GM10266 (cell line): Measurements from ENCODE around the gene C6orf52.
"Not testable (repeated sequence)": the region's sequence is repeated elsewhere in the genome, so short reads cannot be mapped to it uniquely, and the experiment has no call there.

ENCODE experiments used
- DNase-seq: peaks from one replicate; pipeline ENCODE4 v3.0.0; 2012; ENCODE audit errors: extremely low spot score
- TF ChIP-seq, protein P1 (sequence below): IDR thresholded peaks from 2 replicates; pipeline ENCODE4 v1.5.1; 2012; ENCODE audit warnings: mild to moderate bottlenecking, low read depth; ENCODE audit not compliant: control insufficient read depth, insufficient read depth; ENCODE audit errors: missing control alignments

Gene C6orf52

DNA sequence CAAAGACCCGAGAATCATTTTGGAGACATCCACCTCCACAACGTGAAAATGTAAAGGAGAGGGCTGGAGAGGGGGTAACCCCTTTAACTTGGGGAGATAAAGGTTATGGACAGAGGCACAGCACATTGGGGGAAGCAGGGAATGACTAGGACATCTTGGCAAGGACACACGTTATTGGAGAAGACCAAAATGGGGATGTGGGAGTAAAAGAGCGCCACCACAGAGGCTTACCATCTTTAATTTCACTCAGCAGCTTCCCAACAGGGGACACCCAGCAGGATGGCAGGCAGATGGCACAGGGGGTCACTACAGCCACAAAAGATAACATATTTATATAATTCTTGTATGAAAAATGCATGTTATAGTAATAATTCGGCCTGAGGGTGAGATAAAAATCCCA, 9.8 kb downstream of the C6orf52 start:
- TF ChIP-seq, protein P1, sequence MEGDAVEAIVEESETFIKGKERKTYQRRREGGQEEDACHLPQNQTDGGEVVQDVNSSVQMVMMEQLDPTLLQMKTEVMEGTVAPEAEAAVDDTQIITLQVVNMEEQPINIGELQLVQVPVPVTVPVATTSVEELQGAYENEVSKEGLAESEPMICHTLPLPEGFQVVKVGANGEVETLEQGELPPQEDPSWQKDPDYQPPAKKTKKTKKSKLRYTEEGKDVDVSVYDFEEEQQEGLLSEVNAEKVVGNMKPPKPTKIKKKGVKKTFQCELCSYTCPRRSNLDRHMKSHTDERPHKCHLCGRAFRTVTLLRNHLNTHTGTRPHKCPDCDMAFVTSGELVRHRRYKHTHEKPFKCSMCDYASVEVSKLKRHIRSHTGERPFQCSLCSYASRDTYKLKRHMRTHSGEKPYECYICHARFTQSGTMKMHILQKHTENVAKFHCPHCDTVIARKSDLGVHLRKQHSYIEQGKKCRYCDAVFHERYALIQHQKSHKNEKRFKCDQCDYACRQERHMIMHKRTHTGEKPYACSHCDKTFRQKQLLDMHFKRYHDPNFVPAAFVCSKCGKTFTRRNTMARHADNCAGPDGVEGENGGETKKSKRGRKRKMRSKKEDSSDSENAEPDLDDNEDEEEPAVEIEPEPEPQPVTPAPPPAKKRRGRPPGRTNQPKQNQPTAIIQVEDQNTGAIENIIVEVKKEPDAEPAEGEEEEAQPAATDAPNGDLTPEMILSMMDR: no peak
- no peak for DNase-seq

DNA sequence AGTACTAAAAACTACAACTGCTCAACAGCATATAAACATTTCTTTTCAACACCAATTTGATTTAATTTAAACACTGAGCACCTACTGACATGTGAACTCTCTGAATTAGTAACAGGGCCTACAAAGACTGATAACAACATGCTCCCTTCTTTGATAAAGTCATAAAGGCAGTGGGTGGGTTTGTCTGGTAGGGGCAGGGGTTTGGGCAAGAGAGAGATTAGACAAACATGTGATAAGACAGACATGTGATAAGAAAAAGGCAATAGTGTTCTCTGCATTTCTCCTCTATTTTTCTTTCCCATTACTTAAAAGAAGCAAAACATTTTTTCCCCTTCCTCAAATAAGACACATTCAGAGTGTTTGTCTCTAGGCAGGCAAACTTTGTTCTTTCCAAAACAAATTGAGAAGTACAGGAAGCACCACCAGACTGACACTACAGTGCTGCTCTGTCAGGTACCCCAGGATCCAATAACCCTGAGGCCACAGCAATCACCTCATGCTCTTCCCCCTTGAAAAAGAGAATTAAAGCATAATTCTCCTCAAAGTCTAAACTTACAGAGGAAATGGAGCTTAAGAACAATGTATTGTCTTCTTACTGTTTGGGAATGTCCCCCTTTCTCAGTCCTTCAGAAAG, 11.9 kb downstream of the C6orf52 start:
- TF ChIP-seq, protein P1: no peak

DNA sequence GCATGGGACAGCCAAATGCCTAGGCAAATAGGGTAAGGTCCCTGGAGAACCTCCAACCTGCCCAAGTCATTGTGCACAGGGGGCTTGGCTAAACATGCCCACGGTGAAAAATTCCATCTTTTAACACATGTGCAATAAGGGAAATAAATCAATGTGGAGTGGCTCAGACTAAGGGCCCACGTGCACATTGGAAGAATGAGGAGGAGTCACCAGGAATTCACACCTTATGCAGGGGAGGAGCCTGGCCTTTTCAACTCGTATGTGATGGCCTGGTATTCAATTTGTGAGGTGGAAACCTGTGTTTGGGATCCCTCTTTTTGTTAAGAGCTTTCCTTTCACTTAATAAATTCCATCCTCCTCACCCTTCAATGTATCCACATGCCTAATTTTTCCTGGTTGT, 12.6 kb downstream of the C6orf52 start:
- DNase-seq: no peak
- TF ChIP-seq, protein P1: no peak

More for the DNA sequence above, 11.9 kb downstream of the C6orf52 start:
- DNase-seq: no peak

DNA sequence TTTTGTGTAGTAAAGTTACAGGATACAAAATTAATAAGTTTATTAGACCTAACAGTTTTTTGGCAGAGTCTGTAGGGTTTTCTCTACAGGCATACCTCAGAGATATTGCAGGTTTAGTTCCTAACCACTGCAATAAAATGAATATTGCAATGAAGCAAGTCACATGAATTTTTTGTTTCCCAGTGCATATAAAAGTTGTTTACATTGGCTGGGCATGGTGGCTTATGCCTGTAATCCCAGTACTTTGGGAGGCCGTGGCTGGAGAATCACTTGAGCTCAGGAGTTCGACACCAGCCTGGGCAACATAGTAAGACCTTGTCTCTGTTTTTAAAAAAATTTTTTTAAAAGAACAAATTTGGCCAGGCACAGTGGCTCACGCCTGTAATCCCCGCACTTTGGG, 16.0 kb downstream of the C6orf52 start:
- TF ChIP-seq, protein P1: no peak
- no peak for DNase-seq

DNA sequence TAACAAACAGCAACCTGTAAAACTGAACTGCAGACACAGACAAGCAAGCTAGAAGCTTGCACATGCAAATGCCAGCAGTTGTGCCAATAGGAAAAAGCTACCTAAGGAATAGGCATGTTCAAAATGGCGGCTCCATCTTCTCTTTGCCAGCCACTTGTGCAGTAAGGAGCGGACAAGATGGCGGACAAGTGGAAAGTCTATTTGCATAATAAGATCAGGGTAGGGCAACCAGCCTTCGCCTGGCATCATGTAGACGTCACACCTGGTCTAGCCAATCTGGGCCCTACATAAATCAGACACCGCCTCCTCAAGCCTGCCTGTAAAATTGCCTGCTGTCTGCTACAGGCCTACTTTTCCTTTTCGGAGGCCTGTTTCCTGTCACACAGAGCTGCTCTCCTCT, 18.0 kb downstream of the C6orf52 start:
- no peak for DNase-seq
- TF ChIP-seq, protein P1: no peak

DNA sequence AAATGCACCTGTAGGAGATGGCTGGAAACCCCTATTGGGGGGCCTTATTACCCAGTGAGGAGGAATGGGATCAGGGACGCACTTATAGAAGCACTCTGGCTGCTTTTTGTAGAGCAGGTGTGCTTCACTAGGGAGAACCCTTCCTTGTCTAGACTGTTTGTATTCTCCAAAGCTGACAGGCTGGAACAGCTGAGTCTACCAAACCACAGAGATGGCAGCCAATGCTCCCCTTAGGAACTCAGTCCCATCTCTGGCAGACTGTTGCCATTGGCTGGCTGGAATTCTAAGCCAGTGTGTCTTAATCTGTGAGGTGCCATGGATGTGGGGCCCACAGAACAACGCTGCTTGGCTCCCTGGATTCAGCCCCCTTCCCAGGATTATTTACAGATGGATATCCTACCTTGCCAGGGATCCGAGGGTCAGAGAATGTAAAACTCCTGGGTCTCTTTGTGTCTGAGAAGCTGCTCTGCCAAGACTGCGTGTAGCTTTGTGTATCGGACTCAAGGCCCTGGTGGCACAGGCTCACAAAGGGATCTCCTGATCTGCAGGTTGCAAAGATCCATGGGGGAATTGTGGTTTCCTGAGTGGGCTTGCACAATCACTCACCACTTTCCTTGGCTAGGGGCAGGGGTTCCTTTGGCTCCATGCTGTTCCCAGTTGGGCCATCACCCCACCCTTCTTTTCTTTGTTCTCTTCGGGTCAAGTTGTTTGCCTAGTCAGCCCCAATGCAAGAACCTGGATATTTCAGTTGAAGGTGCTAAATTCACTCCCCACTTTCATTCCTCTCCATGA, 26.1 kb downstream of the C6orf52 start:
- TF ChIP-seq, protein P1: no peak
- no peak for DNase-seq

DNA sequence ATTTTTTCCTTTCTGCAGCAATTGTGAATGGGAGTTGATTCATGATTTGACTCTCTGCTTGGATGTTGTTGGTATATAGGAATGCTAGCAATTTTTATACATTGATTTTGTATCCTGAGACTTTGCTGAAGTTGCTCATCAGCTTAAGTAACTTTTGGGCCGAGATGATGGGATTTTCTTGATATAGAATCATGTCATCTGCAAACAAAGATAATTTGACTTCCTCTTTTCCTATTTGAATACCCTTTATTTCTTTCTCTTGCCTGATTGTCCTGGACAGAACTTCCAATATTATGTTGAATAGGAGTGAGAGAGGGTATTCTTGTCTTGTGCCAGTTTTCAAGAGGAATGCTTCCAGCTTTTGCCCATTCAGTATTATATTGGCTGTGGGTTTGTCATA, 28.8 kb downstream of the C6orf52 start:
- not testable (repeated sequence) for DNase-seq

DNA sequence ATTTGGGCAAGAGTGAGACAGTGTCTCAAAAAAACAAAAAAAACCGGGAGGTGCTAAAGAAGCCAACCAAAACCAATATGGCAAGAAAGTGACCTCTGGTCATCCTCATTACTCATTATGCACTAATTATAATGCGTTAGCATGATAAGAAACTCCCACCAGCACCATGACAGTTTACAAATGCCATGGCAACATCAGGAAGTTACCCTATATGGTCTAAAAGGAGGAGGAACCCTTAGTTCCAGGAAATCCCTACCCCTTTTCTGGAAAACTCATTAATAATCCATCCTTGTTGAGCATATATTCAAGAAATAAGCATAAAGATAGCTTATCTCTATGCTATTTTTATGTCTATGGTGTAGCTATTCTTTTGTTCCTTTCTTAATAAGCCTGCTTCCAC, 31.7 kb downstream of the C6orf52 start:
- no peak for DNase-seq
- TF ChIP-seq, protein P1: no peak
